DOHH2 (cell line): Measurements from ENCODE around the gene ZFP82.

Experiments
- H3F3A ChIP-seq: fragments of 200-600 bp; sonication (generic), shearing (Covaris generic); 2 replicates; pipeline ENCODE4 v1.6.0; 2016; ENCODE audit warnings: antibody characterized with exemption, mild to moderate bottlenecking; ENCODE audit not compliant: control insufficient read depth, insufficient read depth
- H3K27ac ChIP-seq: fragments of 200-600 bp; sonication (generic); 2 replicates; pipeline ENCODE4 v1.5.1; 2014; ENCODE audit warnings: low read depth, mild to moderate bottlenecking, low read length, moderate library complexity
- H3K27me3 ChIP-seq: fragments of 200-600 bp; sonication (generic); 2 replicates; pipeline ENCODE4 v1.6.1; 2014; ENCODE audit warnings: mild to moderate bottlenecking, low read length, mixed read lengths; ENCODE audit not compliant: control insufficient read depth
- H3K36me3 ChIP-seq: fragments of 200-600 bp; sonication (generic); 2 replicates; pipeline ENCODE4 v1.6.1; 2014; ENCODE audit warnings: mild to moderate bottlenecking, low read length, moderate library complexity, mixed read lengths; ENCODE audit not compliant: control insufficient read depth
- H3K4me1 ChIP-seq: fragments of 200-600 bp; sonication (generic); 2 replicates; pipeline ENCODE4 v1.6.1; 2014; ENCODE audit warnings: mild to moderate bottlenecking, low read length, mixed read lengths; ENCODE audit not compliant: control insufficient read depth
- H3K4me2 ChIP-seq: fragments of 200-600 bp; sonication (generic); 2 replicates; pipeline ENCODE4 v1.6.0; 2014; ENCODE audit warnings: mild to moderate bottlenecking, low read length, moderate library complexity
- H3K4me3 ChIP-seq: fragments of 200-600 bp; sonication (generic); 2 replicates; pipeline ENCODE4 v1.5.1; 2014; ENCODE audit warnings: mild to moderate bottlenecking, low read length, mixed read lengths
- H3K79me2 ChIP-seq: fragments of 200-600 bp; sonication (generic); 2 replicates; pipeline ENCODE4 v1.6.1; 2014; ENCODE audit warnings: mild to moderate bottlenecking, low read length, mixed read lengths; ENCODE audit not compliant: control insufficient read depth
- H3K9me2 ChIP-seq: fragments of 200-600 bp; sonication (generic); replicated peaks from 2 replicates; pipeline ENCODE4 v1.6.1; 2014; ENCODE audit warnings: mild to moderate bottlenecking, low read length, mixed read lengths; ENCODE audit not compliant: control insufficient read depth
- H3K9me3 ChIP-seq: fragments of 200-600 bp; sonication (generic); 2 replicates; pipeline ENCODE4 v1.6.1; 2014; ENCODE audit warnings: antibody characterized with exemption, low read length, mixed read lengths; ENCODE audit not compliant: control insufficient read depth, insufficient read depth
- H4K20me1 ChIP-seq: fragments of 200-600 bp; sonication (generic); 2 replicates; pipeline ENCODE4 v1.6.0; 2014; ENCODE audit warnings: low read depth, mild to moderate bottlenecking, antibody characterized with exemption, low read length, moderate library complexity; ENCODE audit not compliant: control insufficient read depth, insufficient read depth
- EZH2phosphoT487 ChIP-seq: fragments of 200-600 bp; sonication (generic); IDR thresholded peaks from 2 replicates; pipeline ENCODE4 v1.6.1; 2017; ENCODE audit warnings: borderline replicate concordance, mild to moderate bottlenecking, antibody characterized with exemption, low read length, moderate library complexity, mixed read lengths
- TF ChIP-seq, protein P1 (sequence below): fragments of 200-600 bp; sonication (generic); IDR thresholded peaks from one replicate; pipeline ENCODE4 v1.5.1; 2014; ENCODE audit warnings: antibody characterized with exemption, mild to moderate bottlenecking, low read depth, low read length; ENCODE audit not compliant: poor library complexity, severe bottlenecking

Gene ZFP82

DNA sequence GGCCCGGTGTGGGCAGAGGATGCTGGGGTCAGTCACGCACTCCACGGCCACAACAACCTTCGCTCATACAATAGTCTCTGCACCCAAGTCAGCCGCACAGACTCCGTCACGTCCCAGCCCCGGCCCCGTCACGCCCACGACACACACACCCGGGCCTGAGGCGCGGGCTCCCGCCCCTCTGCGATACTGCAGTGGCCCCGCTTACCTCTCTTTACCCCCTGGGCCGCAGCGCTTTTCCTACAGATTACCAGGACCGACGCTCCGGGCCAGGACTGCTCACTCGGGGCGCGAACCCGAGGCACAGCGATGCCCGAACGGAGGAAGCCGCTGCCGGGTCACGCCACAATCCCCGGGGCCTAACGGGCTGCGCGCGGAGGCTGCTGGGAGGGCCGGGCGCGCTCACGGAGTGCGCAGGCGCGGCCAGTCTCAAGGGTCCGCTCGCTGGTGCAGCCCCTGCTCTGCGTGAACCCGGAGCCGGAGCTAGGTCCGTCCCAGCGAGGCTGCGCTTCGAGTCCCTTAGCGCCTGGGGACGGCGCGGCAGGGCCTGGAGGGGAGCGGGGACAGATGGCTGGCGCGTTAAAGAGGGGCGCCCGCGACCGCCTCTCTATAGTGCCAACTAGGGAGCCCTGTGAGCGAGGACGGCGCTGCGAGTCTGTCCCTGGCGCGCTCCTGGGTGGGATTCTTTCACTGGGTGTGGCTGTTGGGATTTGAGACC lies at the start of gene ZFP82:
Gene ZFP82 (minus strand): TSS at position 358 of the 715 bp plus-strand sequence. CDS start 8,855 bp downstream, outside the sequence.
- H3K27me3 ChIP-seq, result no peaks in the 10 kb centered on the region
- peaks cover 26% of the 10 kb centered on the region for H3K9me3 ChIP-seq
- TF ChIP-seq, protein P1, sequence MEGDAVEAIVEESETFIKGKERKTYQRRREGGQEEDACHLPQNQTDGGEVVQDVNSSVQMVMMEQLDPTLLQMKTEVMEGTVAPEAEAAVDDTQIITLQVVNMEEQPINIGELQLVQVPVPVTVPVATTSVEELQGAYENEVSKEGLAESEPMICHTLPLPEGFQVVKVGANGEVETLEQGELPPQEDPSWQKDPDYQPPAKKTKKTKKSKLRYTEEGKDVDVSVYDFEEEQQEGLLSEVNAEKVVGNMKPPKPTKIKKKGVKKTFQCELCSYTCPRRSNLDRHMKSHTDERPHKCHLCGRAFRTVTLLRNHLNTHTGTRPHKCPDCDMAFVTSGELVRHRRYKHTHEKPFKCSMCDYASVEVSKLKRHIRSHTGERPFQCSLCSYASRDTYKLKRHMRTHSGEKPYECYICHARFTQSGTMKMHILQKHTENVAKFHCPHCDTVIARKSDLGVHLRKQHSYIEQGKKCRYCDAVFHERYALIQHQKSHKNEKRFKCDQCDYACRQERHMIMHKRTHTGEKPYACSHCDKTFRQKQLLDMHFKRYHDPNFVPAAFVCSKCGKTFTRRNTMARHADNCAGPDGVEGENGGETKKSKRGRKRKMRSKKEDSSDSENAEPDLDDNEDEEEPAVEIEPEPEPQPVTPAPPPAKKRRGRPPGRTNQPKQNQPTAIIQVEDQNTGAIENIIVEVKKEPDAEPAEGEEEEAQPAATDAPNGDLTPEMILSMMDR, result no peak
- no peak for TF ChIP-seq EZH2phosphoT487
- H3K4me1 ChIP-seq, result peaks cover 16% of the 10 kb centered on the region
- H3K79me2 ChIP-seq, result peaks cover 31% of the 10 kb centered on the region
- no peaks in the 10 kb centered on the region for H3K9me2 ChIP-seq
- H3K4me3 ChIP-seq, result peak within 1 kb of the TSS; percentile 86
- no peaks in the 10 kb centered on the region for H4K20me1 ChIP-seq
- peak within 1 kb of the TSS; percentile 67 for H3K4me2 ChIP-seq
- peaks cover 20% of the 10 kb centered on the region for H3K36me3 ChIP-seq
- H3K27ac ChIP-seq, result peak within 1 kb of the TSS; percentile 36
- H3F3A ChIP-seq, result no peaks in the 10 kb centered on the region

GRCh38 chr19:36460046-36460445 lies 41.6 kb upstream of the ZFP82 start:
- Histone ChIP-seq H3K27ac (no peak overlapping the region), H3K79me2 (no peaks in the 10 kb centered on the region), H4K20me1 (no peaks in the 10 kb centered on the region), H3F3A (no peaks in the 10 kb centered on the region), H3K9me2 (no peaks in the 10 kb centered on the region), H3K36me3 (no peaks in the 10 kb centered on the region), H3K4me3 (no peak overlapping the region), H3K4me1 (no peaks in the 10 kb centered on the region), H3K27me3 (no peaks in the 10 kb centered on the region), H3K9me3 (peaks cover 4% of the 10 kb centered on the region; the same call in 1 of the 2 replicates), H3K4me2 (no peak overlapping the region)
- TF ChIP-seq EZH2phosphoT487, result no peak
- TF ChIP-seq, protein P1, result no peak

GRCh38 chr19:36456831-36457230 lies 38.4 kb upstream of the ZFP82 start:
- no peaks in the 10 kb centered on the region for H4K20me1 ChIP-seq
- H3K27me3 ChIP-seq, result no peaks in the 10 kb centered on the region
- H3K36me3 ChIP-seq, result no peaks in the 10 kb centered on the region
- H3K4me3 ChIP-seq, result no peak overlapping the region
- H3F3A ChIP-seq, result no peaks in the 10 kb centered on the region
- no peaks in the 10 kb centered on the region for H3K79me2 ChIP-seq
- TF ChIP-seq EZH2phosphoT487, result no peak
- TF ChIP-seq, protein P1, result no peak
- H3K4me1 ChIP-seq, result no peaks in the 10 kb centered on the region
- H3K27ac ChIP-seq, result no peak overlapping the region
- peaks cover 8% of the 10 kb centered on the region; the same call in 1 of the 2 replicates for H3K9me3 ChIP-seq
- no peak overlapping the region for H3K4me2 ChIP-seq
- no peaks in the 10 kb centered on the region for H3K9me2 ChIP-seq
